Testis (tissue), 3 donors: Measurements from ENCODE around the gene TPST1. TPM values are rescaled to one million over a fixed set of nuclear protein-coding genes. Genes with fewer than 3 reads are reported as not detected.

Source experiments
- DNase-seq: peaks from one replicate; pipeline ENCODE4 v3.0.0-alpha.2; 2019
- H3K27ac ChIP-seq, 2 donors: fragments of 200-600 bp; sonication (generic); one replicate each; pipeline ENCODE4 v1.5.1; 2019
- H3K27me3 ChIP-seq: fragments of 200-600 bp; sonication (generic); one replicate; pipeline ENCODE4 v1.5.1; 2019
- H3K36me3 ChIP-seq: fragments of 200-600 bp; sonication (generic); one replicate; pipeline ENCODE4 v1.5.1; 2017; ENCODE audit warnings: low read depth; ENCODE audit errors: missing control alignments
- H3K4me1 ChIP-seq: fragments of 200-600 bp; sonication (generic); one replicate; pipeline ENCODE4 v1.5.1; 2019
- H3K4me3 ChIP-seq, 2 donors: fragments of 200-600 bp; sonication (generic); one replicate each; pipeline ENCODE4 v1.5.1; 2017 to 2019
- H3K9me3 ChIP-seq: fragments of 200-600 bp; sonication (generic); one replicate; pipeline ENCODE4 v1.5.1; 2017
- CTCF ChIP-seq, 3 experiments: fragments of 450-650 bp in 2 of 3; fragments of 200-600 bp in 1 of 3; sonication (generic) in 1 of 3; IDR thresholded peaks; one replicate each; pipeline ENCODE4 v1.5.1; 2016 to 2019; ENCODE audit warnings: antibody characterized with exemption in 3 of 3, mild to moderate bottlenecking in 2 of 3, moderate library complexity in 1 of 3
- POLR2A ChIP-seq: fragments of 450-650 bp; IDR thresholded peaks from one replicate; pipeline ENCODE4 v1.6.1; 2017; ENCODE audit warnings: antibody characterized with exemption, mild to moderate bottlenecking, moderate library complexity
- WGBS, 2 donors: methylation state at CpG; one replicate each; pipeline ENCODE4 v1.1.5; 2018; 5-methylcytosine and 5-hydroxymethylcytosine counted together
- intact Hi-C: fragments of 100-400 bp; cut with DNase I; formaldehyde crosslinking; loops from one replicate; pipeline ENCODE4 v1.15.1; 2023; ENCODE audit warnings: low total_unique reads
- polyA plus RNA-seq: library from polyadenylated mRNA; stranded (reverse); fragments of 350-450 nt; fragmentation: Illumina TruSeq; extraction: RNeasy Lipid Tissue Mini Kit (QIAGEN cat#74804); gene quantifications from one replicate; pipeline ENCODE4 v1.2.3, GENCODE V29; 2014; ENCODE audit warnings: low read depth, low replicate concordance; ENCODE audit not compliant: insufficient read depth
- total RNA-seq, 2 donors: library from RNA; depleted of rRNA; stranded (reverse); fragments of >200 nt; gene quantifications; one replicate each; pipeline ENCODE4 v1.2.3, GENCODE V29; 2016

The TPST1 gene
- total and polyA plus RNA-seq, 3 donors from 2014 or later: 34.7 to 55.7 (median 40.7) TPM

GRCh38 chr7:66313886-66314568 is 108.9 kb downstream of the TPST1 start:
- Histone ChIP-seq H3K27ac (no peak overlapping the region), H3K27me3 (no peaks in the 10 kb centered on the region), H3K36me3 (no peaks in the 10 kb centered on the region), H3K9me3 (no peaks in the 10 kb centered on the region), H3K4me3 (no peak overlapping the region), H3K4me1 (no peaks in the 10 kb centered on the region)
- TF ChIP-seq POLR2A (no peak), CTCF (IDR thresholded peaks at IDR 0.05) (no peak)
- WGBS, 2 donors: 84 to 89% methylated on average over 8 of the region's 8 CpGs
- no peak for DNase-seq
- intact Hi-C loops: no loop called here

GRCh38 chr7:66315192-66315591 is 110.1 kb downstream of the TPST1 start:
- Histone ChIP-seq H3K4me3 (no peak overlapping the region), H3K36me3 (no peaks in the 10 kb centered on the region), H3K4me1 (no peaks in the 10 kb centered on the region), H3K27ac (no peak overlapping the region), H3K27me3 (no peaks in the 10 kb centered on the region), H3K9me3 (no peaks in the 10 kb centered on the region)
- DNase-seq: no peak
- intact Hi-C loops: no loop called here
- no peak for TF ChIP-seq POLR2A
- no peak for TF ChIP-seq CTCF (IDR thresholded peaks at IDR 0.05)
- 75 to 79% methylated on average over 4 of the region's 4 CpGs for WGBS, 2 donors

GRCh38 chr7:66319407-66319979 is 114.4 kb downstream of the TPST1 start:
- no peak for TF ChIP-seq POLR2A
- no peak for TF ChIP-seq CTCF (IDR thresholded peaks at IDR 0.05)
- Histone ChIP-seq H3K4me3 (no peak overlapping the region), H3K9me3 (no peaks in the 10 kb centered on the region), H3K4me1 (no peaks in the 10 kb centered on the region), H3K27ac (no peak overlapping the region), H3K27me3 (no peaks in the 10 kb centered on the region), H3K36me3 (no peaks in the 10 kb centered on the region)
- DNase-seq: no peak
- 93 to 97% methylated on average over 1 of the region's 1 CpG for WGBS, 2 donors
- intact Hi-C loops: no loop called here

GRCh38 chr7:66321283-66321682 is 116.1 kb downstream of the TPST1 start:
- no peak overlapping the region for H3K4me3 ChIP-seq
- intact Hi-C loops: no loop called here
- no peak overlapping the region for H3K27ac ChIP-seq
- H3K36me3 ChIP-seq: no peaks in the 10 kb centered on the region
- H3K4me1 ChIP-seq: no peaks in the 10 kb centered on the region
- no peaks in the 10 kb centered on the region for H3K9me3 ChIP-seq
- no peak for DNase-seq
- no peaks in the 10 kb centered on the region for H3K27me3 ChIP-seq
- TF ChIP-seq POLR2A: no peak
- TF ChIP-seq CTCF (IDR thresholded peaks at IDR 0.05): no peak
